H1 (cell line): ENCODE results near the gene TYR. TPM values are rescaled to one million over a fixed set of nuclear protein-coding genes. Genes with fewer than 3 reads are reported as not detected.

Experiments
- HDAC2 ChIP-seq, 2 experiments: fragments of 300-600 bp in 1 of 2; sonication (generic) in 1 of 2; IDR thresholded peaks; 2 replicates each; pipeline ENCODE4 v1.6.1; 2011 to 2012; ENCODE audit warnings: low read depth in 2 of 2, low read length in 2 of 2, mild to moderate bottlenecking in 2 of 2, moderate library complexity in 2 of 2, borderline replicate concordance in 1 of 2, inconsistent platforms in 1 of 2
- POLR2A ChIP-seq, 2 experiments: IDR thresholded peaks; 1 replicate in 1 of 2; 2 replicates in 1 of 2; pipeline ENCODE4 v1.6.1; 2011; ENCODE audit warnings: low read depth in 2 of 2, low read length in 2 of 2, mild to moderate bottlenecking in 2 of 2; ENCODE audit errors: control extremely low read depth in 1 of 2
- SIX5 ChIP-seq: IDR thresholded peaks from 2 replicates; pipeline ENCODE4 v1.6.1; 2011; ENCODE audit warnings: mild to moderate bottlenecking, low read depth, low read length
- polyA plus RNA-seq, 7 experiments: library from polyadenylated mRNA; depleted of rRNA in 3 of 7; stranded (reverse) in 5 of 7; unstranded in 2 of 7; fragments of >200 nt in 5 of 7; fragments of 200-250 nt in 2 of 7; gene quantifications; 1 replicate in 5 of 7; 2 replicates in 1 of 7; 4 replicates in 1 of 7; pipeline versions ENCODE4 v1.2.1 to v1.2.3, GENCODE V29; 2011 to 2013; ENCODE audit warnings: missing spikeins in 2 of 7, mixed read lengths in 2 of 7
- total RNA-seq: library from RNA; stranded (reverse); fragmentation: NEBNext Ultra II Directional; extraction: Animal tissue kit (Norgen Biotek cat#: 25700); gene quantifications from 2 replicates; pipeline ENCODE4 v1.2.1, GENCODE V29; 2021

The TYR gene
- total and polyA plus RNA-seq, 2 of the 8 experiments (the other 6 are each of a cell fraction or from before 2014, with no cell fraction given): not detected

DNA sequence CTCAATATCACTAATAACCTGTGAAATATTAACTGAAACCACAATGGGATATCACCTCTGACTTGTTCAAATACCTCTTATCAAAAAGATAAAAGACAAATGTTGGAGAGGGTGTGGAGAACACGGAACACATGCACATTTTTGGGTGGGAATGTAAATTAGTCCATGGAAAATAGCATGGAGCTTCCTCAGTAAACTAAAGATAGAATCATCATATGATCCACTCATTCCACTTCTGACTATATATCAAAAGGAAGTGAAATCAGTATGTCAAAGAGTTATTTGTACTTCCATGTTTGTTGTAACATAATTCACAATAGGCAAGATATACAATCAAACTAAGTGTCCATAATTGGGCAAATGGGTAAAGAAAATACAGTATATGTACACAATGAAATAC is 57.4 kb downstream of the TYR start (continued):
- TF ChIP-seq POLR2A (IDR thresholded peaks at IDR 0.05; ENCODE audit: control extremely low read depth in 1 of 2, low read depth in 2 of 2, low read length in 2 of 2): no peak
- no peak for TF ChIP-seq HDAC2 (IDR thresholded peaks at IDR 0.05; ENCODE audit: borderline replicate concordance in 1 of 2, low read depth in 2 of 2, low read length in 2 of 2)
- no peak for TF ChIP-seq SIX5
- TF ChIP-seq, all 59 proteins: peak for 0
